NCI-H187 treated with DMSO at 0.1 percent for 48 hours (cell line): Measurements from ENCODE around the gene RALGPS1.
"Not testable (repeated sequence)": the region's sequence is repeated elsewhere in the genome, so short reads cannot be mapped to it uniquely, and the experiment has no call there.

Experiments
- DNase-seq: peaks from one replicate; lab custom pipeline; 2025; lab: John Stamatoyannopoulos, UW

The RALGPS1 gene

GRCh38 chr9:127158786-127159324, 244.3 kb downstream of the RALGPS1 start:
- DNase-seq = no peak

- no peak for DNase-seq
Observed at GRCh38 chr9:127159325-127159801, 244.8 kb downstream of the RALGPS1 start.

DNA sequence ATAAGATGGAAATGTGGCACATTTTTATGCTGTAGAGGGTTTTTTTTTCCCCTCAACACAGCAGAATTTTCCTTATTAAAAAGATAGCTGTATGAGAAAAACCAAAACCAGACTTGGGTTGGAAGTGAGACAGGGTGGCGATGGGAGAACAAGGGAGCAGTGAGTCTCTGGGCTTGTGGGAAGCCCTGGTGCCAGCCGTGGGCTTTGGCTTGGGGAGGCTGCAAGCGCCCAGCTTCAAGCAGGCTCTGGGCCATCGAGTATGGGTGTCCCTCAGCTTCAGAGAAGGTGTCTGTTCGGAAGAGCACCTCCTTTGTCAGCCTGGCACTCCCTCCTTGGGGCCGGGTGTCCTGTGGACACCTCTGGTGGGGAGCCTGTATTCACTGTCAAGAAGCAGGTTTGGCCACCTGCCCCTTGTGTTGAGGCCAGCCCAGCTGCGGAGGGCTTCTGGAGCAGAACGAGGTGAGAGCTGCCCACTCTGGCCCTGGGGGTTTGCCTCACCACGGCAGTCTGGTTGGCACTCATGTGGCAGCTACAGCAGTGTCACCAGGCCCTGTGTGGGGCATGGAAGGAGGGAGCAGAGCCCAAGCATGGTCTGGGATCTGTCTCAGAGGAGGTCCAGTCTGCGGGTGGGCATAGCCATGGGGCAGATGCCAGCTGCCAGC, 245.5 kb downstream of the RALGPS1 start:
- DNase-seq = no peak

DNA sequence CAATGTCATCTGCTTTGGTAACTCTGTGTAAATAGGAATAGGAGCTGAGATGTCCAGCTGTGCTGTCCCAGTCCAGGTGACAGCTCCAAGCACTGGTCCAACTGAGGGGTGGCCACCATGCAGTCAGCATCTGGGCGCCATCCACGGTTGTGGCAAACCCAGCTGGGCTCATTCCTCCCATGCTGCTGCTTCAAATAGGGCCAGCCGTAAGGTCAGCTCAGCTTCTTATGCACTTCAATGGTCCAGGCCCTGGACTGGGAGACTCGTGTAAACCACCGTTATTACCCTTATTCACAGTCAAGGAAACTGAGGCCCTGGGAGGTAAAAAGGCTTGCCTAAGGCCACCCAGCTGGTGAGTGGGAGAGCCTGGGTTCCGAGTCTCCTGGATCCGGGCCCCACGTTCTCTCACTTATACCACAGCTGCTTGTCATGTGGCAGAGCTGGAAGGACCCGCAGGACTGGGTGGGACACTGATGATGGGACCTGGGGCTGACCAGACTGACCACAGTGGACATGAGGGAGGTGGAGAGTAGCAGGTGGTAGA, 246.6 kb downstream of the RALGPS1 start:
- DNase-seq = no peak

DNA sequence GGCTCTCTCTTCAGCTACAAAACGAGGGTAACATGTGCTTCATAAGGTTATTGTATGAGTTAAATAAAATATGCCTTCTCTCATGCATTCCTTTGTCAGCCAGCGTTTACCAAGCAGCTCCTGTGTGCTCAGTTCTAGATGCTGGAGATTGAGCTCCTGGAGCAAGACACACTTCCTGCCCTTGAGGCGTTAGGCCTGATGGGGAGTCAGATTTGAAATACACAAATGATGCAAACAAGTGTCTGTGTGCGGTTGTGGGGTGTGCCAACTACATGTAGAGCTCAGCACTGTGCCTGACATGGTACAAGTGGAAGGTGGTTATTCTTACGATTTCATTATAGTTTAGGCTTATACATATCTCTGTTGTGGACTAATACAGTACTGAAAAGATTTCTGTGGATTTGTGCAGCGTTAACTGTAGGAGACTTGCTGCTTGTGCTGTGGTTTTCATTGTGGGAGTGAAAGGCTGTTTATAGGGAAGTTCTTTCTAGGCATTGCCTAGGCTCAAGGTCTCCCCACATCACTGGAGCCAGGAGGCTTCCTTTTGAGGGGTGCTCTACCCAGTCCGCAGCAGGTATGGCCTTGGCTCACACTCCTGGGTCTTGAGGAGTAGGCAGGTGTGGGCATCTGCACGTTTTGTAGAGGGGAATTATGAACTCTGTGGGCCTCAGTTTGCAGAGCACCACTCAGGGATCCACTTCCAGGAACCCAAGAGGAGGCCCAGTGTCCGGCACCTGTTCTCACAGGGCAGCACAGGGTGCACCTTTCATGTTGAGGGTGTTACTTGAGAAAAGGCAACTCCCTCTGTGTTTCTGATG, 247.7 kb downstream of the RALGPS1 start:
- DNase-seq = no peak

GRCh38 chr9:127162864-127163365, 248.3 kb downstream of the RALGPS1 start:
- no peak for DNase-seq

DNA sequence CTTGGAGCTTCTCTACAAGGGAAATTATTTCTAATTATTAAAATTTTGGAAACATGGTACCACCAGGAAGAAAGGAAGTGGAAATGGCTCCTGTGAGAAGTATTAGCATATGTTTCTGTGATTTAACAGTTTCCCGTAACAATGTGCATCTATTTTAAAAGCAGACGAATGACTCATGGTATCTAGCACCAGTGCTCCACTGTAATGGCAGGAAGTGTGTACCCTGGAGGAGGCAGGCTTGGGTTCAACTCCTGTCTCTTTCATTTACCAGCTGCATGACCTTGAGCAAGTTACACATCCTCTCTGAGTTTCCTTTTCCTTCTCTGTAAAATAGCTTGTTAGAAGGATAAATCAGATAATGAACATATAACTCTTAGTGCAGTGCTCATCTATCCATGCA, 248.8 kb downstream of the RALGPS1 start:
- no peak for DNase-seq

- DNase-seq = no peak
Observed at GRCh38 chr9:127165116-127165515, 250.5 kb downstream of the RALGPS1 start.

GRCh38 chr9:127166111-127166510, 251.5 kb downstream of the RALGPS1 start:
- no peak for DNase-seq

DNA sequence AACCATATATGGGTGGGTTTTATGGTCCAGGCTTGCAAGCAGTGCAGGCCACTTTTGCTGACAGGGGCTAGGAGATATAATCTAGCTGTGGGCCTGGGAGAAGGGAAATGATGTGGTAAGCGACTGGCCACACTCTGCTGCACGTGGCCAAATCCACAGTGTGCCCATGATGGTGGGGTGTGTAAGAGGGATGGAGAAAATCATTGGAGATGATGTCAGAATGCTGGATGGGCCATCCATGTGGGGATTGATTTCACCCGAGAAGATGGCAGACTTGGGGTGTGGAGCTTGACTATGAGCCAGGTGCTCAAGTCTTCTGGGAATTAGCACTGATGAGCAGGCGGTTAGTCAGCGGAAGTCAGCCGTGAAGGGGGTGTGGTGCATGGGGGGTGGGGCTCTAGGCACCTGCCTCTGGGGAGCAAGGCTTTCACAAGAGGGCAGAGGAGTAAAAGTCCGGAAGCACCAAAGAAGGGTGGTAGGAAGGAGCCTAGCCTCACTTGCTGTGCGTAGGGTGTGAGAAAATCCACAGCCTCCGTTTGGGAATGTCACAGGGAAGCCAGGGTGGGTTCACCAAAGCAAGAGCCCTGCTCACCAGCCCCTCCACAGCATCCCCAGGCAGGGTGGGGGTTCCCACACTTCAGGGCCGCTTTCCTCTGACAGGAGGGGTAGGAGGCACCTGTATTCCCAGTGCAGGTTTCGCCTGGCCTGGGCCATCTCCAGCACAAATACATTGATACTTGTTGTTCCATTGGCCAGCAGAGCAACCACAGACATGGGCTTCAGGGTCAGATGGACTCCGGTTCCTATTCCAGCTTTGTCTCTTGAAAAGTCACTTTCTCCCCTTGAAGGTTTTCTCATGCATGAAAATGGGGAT, 252.3 kb downstream of the RALGPS1 start:
- peak; percentile 13 for DNase-seq

GRCh38 chr9:127167560-127168326, 253.2 kb downstream of the RALGPS1 start:
- no peak for DNase-seq

DNA sequence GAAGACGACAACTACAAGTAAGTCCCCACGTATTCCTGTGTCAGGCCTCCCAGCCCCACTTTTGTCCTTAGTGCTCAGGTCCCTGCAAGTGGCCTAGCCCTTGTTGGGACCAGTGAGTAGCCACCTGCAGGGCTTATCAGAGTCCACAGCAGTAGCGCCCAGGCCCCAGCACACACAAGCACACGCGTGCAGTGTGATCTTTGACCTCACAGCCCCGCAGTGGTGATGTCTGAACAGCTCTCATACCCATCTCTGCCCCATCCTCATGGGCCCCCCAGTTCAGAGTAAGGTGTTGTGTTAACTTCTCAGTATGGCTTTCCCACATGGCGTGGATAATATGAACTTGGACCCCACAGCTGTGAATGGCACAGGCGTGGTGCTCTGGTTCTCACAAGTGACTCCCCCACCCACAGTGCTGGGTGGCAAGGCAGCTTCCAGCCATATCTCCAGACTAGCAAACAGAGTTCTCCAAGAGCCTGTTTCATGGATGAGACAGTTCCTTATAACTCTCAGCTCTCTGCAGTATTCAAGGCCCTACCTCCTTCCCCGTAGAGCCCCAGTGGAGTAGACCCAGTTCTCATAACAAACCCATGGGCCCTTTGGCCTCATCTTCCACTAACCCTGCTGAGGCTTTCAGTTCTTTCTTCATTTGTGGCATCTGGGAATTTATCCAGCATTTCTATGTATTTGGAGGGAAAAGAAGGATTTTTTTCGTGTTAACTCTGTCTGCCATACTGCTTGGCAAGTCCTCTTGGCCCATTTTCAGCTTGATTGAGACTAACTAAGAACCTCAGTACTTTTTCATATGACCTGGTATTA, 254.4 kb downstream of the RALGPS1 start:
- no peak for DNase-seq

GRCh38 chr9:127169575-127169883, 254.9 kb downstream of the RALGPS1 start:
- DNase-seq = no peak

DNA sequence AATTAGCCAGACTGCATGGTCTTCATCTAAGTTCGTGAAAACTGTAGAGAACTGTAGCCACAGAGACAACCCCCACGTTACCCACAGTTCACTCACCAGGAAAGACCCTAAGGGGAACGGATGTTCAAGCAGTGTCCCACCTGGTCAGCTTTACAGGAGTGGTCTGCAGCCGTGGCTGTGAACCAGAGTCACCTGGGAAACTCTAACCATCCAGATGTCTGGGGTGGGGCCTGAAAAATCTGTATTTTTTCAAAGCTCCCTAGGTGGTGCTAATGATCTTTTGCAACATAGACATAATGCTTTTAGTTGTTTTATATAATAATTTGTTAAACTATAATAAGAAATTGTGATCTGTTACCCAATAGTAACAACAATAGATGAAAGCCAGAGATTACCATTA, 255.5 kb downstream of the RALGPS1 start:
- no peak for DNase-seq

- DNase-seq = no peak
Observed at GRCh38 chr9:127170652-127171051, 256.1 kb downstream of the RALGPS1 start.

- DNase-seq = not testable (repeated sequence)
Observed at GRCh38 chr9:127171348-127171747, 256.8 kb downstream of the RALGPS1 start.

DNA sequence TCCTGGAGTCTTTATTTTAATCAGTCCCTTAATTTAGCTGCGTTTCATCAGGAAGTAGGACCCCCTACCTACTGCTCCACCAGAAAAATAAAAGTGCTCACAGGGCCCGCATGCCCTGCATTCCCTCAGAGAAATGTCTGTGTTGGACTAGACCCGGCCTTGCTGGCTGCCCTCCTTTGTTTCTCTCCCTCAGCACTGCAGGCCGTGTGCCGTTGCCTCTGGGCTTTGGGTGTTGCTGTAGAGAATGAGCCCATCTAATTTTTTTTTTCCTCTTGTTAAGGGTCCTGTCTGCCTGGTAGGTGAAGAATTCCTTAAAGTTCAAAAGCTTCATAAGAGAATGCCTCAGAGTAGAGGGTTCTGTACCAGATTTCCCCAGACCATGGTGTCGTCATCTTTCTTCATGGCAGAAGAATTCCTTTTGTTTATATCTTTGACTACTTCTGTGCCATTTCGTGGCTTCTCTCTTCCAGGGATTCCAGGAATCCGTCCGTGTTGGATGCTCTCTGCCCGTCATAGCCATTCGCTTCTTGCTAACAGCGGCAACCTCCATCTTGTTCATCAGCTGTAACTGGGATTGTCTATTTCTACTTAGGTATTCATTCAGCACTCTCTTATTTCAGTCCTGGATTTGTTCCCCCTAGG, 257.6 kb downstream of the RALGPS1 start:
- DNase-seq = no peak

DNA sequence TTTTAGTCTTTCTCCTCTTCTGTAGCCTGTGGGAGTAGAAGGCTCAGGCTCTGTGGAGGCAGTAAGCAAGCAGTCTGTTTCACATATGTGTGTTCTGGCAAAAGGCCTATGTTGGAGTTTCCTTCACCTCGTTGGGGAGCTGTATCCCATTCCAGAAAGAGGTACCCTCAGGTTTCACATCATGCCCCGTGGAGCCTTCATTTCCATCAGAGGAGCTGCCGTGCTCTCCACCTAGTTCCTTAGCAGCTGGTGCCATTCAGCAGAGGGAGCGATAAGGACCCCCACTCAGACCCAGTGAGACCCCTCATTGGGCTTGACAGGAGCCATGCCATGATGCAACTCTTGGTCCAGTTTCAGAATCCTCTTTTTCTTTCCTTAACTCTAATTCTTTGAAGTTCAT, 258.5 kb downstream of the RALGPS1 start:
- no peak for DNase-seq
